HEK293 (cell line): ENCODE results near the gene DRG1.

ENCODE experiments used
- ZBTB7A ChIP-seq: fragments of 450-650 bp; formaldehyde crosslinking; IDR thresholded peaks from 2 replicates; pipeline ENCODE4 v1.5.1; 2016; ENCODE audit warnings: low read depth, missing biosample characterization, missing genetic modification characterization
- ZNF10 ChIP-seq: fragments of 450-650 bp; formaldehyde crosslinking; IDR thresholded peaks from 2 replicates; pipeline ENCODE4 v1.5.1; 2017; ENCODE audit warnings: missing biosample characterization, missing genetic modification characterization
- ZNF146 ChIP-seq: fragments of 450-650 bp; formaldehyde crosslinking; IDR thresholded peaks from 2 replicates; pipeline ENCODE4 v1.5.1; 2016; ENCODE audit warnings: missing biosample characterization, missing genetic modification characterization
- ZNF24 ChIP-seq: fragments of 450-650 bp; formaldehyde crosslinking; IDR thresholded peaks from 2 replicates; pipeline ENCODE4 v1.5.1; 2016; ENCODE audit warnings: missing biosample characterization, missing genetic modification characterization
- ZNF274 ChIP-seq, 2 experiments: fragments of 200-500 bp in 1 of 2; fragments of 450-650 bp in 1 of 2; sonication (Bioruptor generic) in 1 of 2; formaldehyde crosslinking in 1 of 2; IDR thresholded peaks; 2 replicates each; pipeline versions ENCODE4 v1.5.1 to v1.6.1; 2014 to 2016; ENCODE audit warnings: borderline replicate concordance in 1 of 2, inconsistent platforms in 1 of 2, low read length in 1 of 2, missing biosample characterization in 1 of 2, missing genetic modification characterization in 1 of 2
- ZNF501 ChIP-seq: fragments of 450-650 bp; formaldehyde crosslinking; IDR thresholded peaks from 2 replicates; pipeline ENCODE4 v1.5.1; 2016; ENCODE audit warnings: missing biosample characterization, missing genetic modification characterization
- TF ChIP-seq, protein P1 (sequence below): fragments of 450-650 bp; formaldehyde crosslinking; IDR thresholded peaks from 2 replicates; pipeline ENCODE4; 2016; ENCODE audit warnings: missing biosample characterization, missing genetic modification characterization
- TF ChIP-seq, protein P2 (sequence below): fragments of 450-650 bp; formaldehyde crosslinking; IDR thresholded peaks from 2 replicates; pipeline ENCODE4 v1.5.1; 2016; ENCODE audit warnings: missing biosample characterization, missing genetic modification characterization
- TF ChIP-seq, protein P3 (sequence below): sonication (generic); formaldehyde crosslinking; IDR thresholded peaks from 2 replicates; pipeline ENCODE4 v1.8.1; 2022; ENCODE audit warnings: mild to moderate bottlenecking, moderate library complexity, missing genetic modification reagents

DNA sequence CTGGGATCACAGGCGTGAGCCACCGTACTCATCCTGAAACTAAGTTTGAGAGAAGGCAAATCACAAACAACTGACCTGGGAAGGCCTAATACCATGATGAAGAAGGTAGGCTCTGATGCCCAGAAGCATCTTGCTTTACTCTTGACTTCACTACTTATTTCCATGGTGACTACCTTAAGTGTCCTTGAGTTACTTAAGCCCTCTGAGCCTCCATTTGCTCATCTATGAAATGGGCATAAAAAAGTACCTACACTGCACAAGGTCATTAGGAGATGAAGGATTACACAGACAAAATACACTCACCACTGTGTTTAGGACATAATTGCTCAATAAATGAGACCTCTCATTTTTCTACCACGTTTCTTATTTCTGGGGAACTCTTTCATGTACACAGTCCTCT, 62.3 kb downstream of the DRG1 start:
- no peak for TF ChIP-seq ZNF146 (tag by site-specific recombination)
- TF ChIP-seq, protein P1, sequence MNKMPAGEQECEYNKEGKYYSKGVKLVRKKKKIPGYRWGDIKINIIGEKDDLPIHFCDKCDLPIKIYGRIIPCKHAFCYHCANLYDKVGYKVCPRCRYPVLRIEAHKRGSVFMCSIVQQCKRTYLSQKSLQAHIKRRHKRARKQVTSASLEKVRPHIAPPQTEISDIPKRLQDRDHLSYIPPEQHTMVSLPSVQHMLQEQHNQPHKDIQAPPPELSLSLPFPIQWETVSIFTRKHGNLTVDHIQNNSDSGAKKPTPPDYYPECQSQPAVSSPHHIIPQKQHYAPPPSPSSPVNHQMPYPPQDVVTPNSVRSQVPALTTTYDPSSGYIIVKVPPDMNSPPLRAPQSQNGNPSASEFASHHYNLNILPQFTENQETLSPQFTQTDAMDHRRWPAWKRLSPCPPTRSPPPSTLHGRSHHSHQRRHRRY (tag by site-specific recombination), result no peak
- no peak for TF ChIP-seq ZNF10 (tag by site-specific recombination)
- TF ChIP-seq, protein P2, sequence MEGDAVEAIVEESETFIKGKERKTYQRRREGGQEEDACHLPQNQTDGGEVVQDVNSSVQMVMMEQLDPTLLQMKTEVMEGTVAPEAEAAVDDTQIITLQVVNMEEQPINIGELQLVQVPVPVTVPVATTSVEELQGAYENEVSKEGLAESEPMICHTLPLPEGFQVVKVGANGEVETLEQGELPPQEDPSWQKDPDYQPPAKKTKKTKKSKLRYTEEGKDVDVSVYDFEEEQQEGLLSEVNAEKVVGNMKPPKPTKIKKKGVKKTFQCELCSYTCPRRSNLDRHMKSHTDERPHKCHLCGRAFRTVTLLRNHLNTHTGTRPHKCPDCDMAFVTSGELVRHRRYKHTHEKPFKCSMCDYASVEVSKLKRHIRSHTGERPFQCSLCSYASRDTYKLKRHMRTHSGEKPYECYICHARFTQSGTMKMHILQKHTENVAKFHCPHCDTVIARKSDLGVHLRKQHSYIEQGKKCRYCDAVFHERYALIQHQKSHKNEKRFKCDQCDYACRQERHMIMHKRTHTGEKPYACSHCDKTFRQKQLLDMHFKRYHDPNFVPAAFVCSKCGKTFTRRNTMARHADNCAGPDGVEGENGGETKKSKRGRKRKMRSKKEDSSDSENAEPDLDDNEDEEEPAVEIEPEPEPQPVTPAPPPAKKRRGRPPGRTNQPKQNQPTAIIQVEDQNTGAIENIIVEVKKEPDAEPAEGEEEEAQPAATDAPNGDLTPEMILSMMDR (tag by site-specific recombination), result no peak
- TF ChIP-seq, protein P3, sequence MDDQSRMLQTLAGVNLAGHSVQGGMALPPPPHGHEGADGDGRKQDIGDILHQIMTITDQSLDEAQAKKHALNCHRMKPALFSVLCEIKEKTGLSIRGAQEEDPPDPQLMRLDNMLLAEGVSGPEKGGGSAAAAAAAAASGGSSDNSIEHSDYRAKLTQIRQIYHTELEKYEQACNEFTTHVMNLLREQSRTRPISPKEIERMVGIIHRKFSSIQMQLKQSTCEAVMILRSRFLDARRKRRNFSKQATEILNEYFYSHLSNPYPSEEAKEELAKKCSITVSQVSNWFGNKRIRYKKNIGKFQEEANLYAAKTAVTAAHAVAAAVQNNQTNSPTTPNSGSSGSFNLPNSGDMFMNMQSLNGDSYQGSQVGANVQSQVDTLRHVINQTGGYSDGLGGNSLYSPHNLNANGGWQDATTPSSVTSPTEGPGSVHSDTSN (CRISPR knock-in tag), result no peak
- TF ChIP-seq ZNF24 (tag by site-specific recombination), result no peak
- TF ChIP-seq ZNF274 (IDR thresholded peaks at IDR 0.05; ENCODE audit: low read length), result no peak
- TF ChIP-seq ZNF274 (tag by site-specific recombination; IDR thresholded peaks at IDR 0.05; ENCODE audit: borderline replicate concordance), result no peak
- no peak for TF ChIP-seq ZBTB7A
- TF ChIP-seq ZNF501, result no peak
